H9 (cell line): ENCODE data around the gene AXIN1. TPM values are rescaled to one million over a fixed set of nuclear protein-coding genes. Genes with fewer than 3 reads are reported as not detected.

ENCODE experiments used
- DNase-seq: peaks from one replicate; pipeline ENCODE4 v3.0.0-alpha.2; 2017
- H2AFZ ChIP-seq: one replicate; pipeline ENCODE4 v1.6.1; 2013; ENCODE audit warnings: mild to moderate bottlenecking, low read length, control low read depth, moderate library complexity
- H2AK5ac ChIP-seq: 2 replicates; pipeline ENCODE4 v1.6.1; 2013; ENCODE audit warnings: low read length, control low read depth, mixed read lengths; ENCODE audit not compliant: insufficient read length
- H2BK120ac ChIP-seq: one replicate; pipeline ENCODE4 v1.6.1; 2013; ENCODE audit warnings: low read depth, mild to moderate bottlenecking, low read length, control low read depth, inconsistent platforms; ENCODE audit not compliant: poor library complexity, severe bottlenecking
- H2BK12ac ChIP-seq: 2 replicates; pipeline ENCODE4 v1.6.1; 2013; ENCODE audit warnings: low read length, control low read depth, mixed read lengths, low read depth; ENCODE audit not compliant: insufficient read length
- H2BK15ac ChIP-seq: 2 replicates; pipeline ENCODE4 v1.6.1; 2013; ENCODE audit warnings: low read depth, low read length, control low read depth
- H2BK20ac ChIP-seq: one replicate; pipeline ENCODE4 v1.6.1; 2013; ENCODE audit warnings: low read depth, mild to moderate bottlenecking, low read length, control low read depth, inconsistent platforms; ENCODE audit not compliant: poor library complexity, severe bottlenecking
- H2BK5ac ChIP-seq: 2 replicates; pipeline ENCODE4 v1.6.1; 2013; ENCODE audit warnings: low read length, control low read depth, mixed read lengths; ENCODE audit not compliant: insufficient read length
- H3K14ac ChIP-seq: 2 replicates; pipeline ENCODE4 v1.6.1; 2013; ENCODE audit warnings: low read length, control low read depth; ENCODE audit not compliant: insufficient read depth
- H3K18ac ChIP-seq: 2 replicates; pipeline ENCODE4 v1.6.1; 2013; ENCODE audit warnings: low read depth, mild to moderate bottlenecking, mixed read lengths, low read length, control low read depth; ENCODE audit not compliant: insufficient read length
- H3K23ac ChIP-seq: 2 replicates; pipeline ENCODE4 v1.6.1; 2013; ENCODE audit warnings: low read length, control low read depth, mixed read lengths, low read depth; ENCODE audit not compliant: insufficient read length
- H3K23me2 ChIP-seq: 2 replicates; pipeline ENCODE4 v1.6.1; 2013; ENCODE audit warnings: low read depth, mild to moderate bottlenecking, mixed read lengths, low read length, control low read depth; ENCODE audit not compliant: insufficient read length, poor library complexity, severe bottlenecking
- H3K27ac ChIP-seq: 2 replicates; pipeline ENCODE4 v1.5.1; 2013; ENCODE audit warnings: low read length, control low read depth, mixed read lengths, low read depth; ENCODE audit not compliant: insufficient read length
- H3K27me3 ChIP-seq: 2 replicates; pipeline ENCODE4 v1.6.1; 2013; ENCODE audit warnings: low read length, control low read depth, inconsistent platforms; ENCODE audit not compliant: insufficient read depth
- H3K4ac ChIP-seq: 2 replicates; pipeline ENCODE4 v1.6.1; 2013; ENCODE audit warnings: low read depth, mild to moderate bottlenecking, control low read depth, inconsistent platforms, low read length, moderate library complexity
- H3K4me1 ChIP-seq: 2 replicates; pipeline ENCODE4 v1.6.1; 2013; ENCODE audit warnings: low read length, control low read depth, inconsistent platforms; ENCODE audit not compliant: insufficient read depth
- H3K4me2 ChIP-seq: 2 replicates; pipeline ENCODE4 v1.6.1; 2013; ENCODE audit warnings: low read length, control low read depth, mixed read lengths; ENCODE audit not compliant: insufficient read length, insufficient read depth
- H3K56ac ChIP-seq: 2 replicates; pipeline ENCODE4 v1.6.1; 2013; ENCODE audit warnings: low read depth, mild to moderate bottlenecking, mixed read lengths, low read length, control low read depth; ENCODE audit not compliant: insufficient read length
- H3K79me1 ChIP-seq: 2 replicates; pipeline ENCODE4 v1.6.1; 2013; ENCODE audit warnings: low read depth, mild to moderate bottlenecking, moderate library complexity, low read length, control low read depth, inconsistent platforms; ENCODE audit not compliant: insufficient read depth, poor library complexity, severe bottlenecking
- H3K79me2 ChIP-seq: 2 replicates; pipeline ENCODE4 v1.6.1; 2013; ENCODE audit warnings: low read length, control low read depth, inconsistent platforms; ENCODE audit not compliant: insufficient read depth
- H3K9ac ChIP-seq: 2 replicates; pipeline ENCODE4 v1.6.1; 2013; ENCODE audit warnings: low read length, control low read depth, mixed read lengths; ENCODE audit not compliant: insufficient read length; ENCODE audit errors: extremely low read depth
- H3K9me3 ChIP-seq: one replicate; pipeline ENCODE4 v1.6.1; 2013; ENCODE audit warnings: low read depth, low read length, inconsistent platforms; ENCODE audit not compliant: control insufficient read depth
- H3T11ph ChIP-seq: one replicate; pipeline ENCODE4 v1.6.1; 2013; ENCODE audit warnings: mild to moderate bottlenecking, low read length, control low read depth, inconsistent platforms
- H4K20me1 ChIP-seq: one replicate; pipeline ENCODE4 v1.6.1; 2013; ENCODE audit not compliant: control insufficient read depth, insufficient read length, insufficient read depth
- H4K5ac ChIP-seq: 2 replicates; pipeline ENCODE4 v1.6.1; 2013; ENCODE audit warnings: low read depth, mild to moderate bottlenecking, mixed read lengths, low read length, control low read depth; ENCODE audit not compliant: insufficient read length
- H4K8ac ChIP-seq: replicated peaks from 2 replicates; pipeline ENCODE4 v1.6.1; 2013; ENCODE audit warnings: low read length, control low read depth, mixed read lengths, low read depth; ENCODE audit not compliant: insufficient read length
- H4K91ac ChIP-seq: 2 replicates; pipeline ENCODE4 v1.6.1; 2013; ENCODE audit warnings: low read depth, mild to moderate bottlenecking, moderate library complexity, mixed read lengths, low read length, control low read depth; ENCODE audit not compliant: insufficient read length
- H3K27ac Mint-ChIP-seq, 3 experiments: 2 replicates in 2 of 3; 3 replicates in 1 of 3; pipeline ENCODE4 v1.8.0; 2020 to 2021; ENCODE audit warnings: mixed read lengths in 3 of 3, mild to moderate bottlenecking in 1 of 3, moderate library complexity in 1 of 3
- H3K27me3 Mint-ChIP-seq: 2 replicates; pipeline ENCODE4 v1.8.0; 2021; ENCODE audit warnings: low read depth, mild to moderate bottlenecking, moderate library complexity, mixed read lengths
- H3K36me3 Mint-ChIP-seq, 3 experiments: 2 replicates in 2 of 3; 3 replicates in 1 of 3; pipeline ENCODE4 v1.8.0; 2020 to 2021; ENCODE audit warnings: low read depth in 3 of 3, mixed read lengths in 3 of 3; ENCODE audit not compliant: insufficient read depth in 1 of 3
- H3K4me1 Mint-ChIP-seq, 2 experiments: 2 replicates each; pipeline ENCODE4 v1.8.0; 2020; ENCODE audit warnings: mixed read lengths in 2 of 2
- H3K4me3 Mint-ChIP-seq, 2 experiments: 2 replicates in 1 of 2; 3 replicates in 1 of 2; pipeline ENCODE4 v1.8.0; 2020 to 2021; ENCODE audit warnings: mild to moderate bottlenecking in 2 of 2, mixed read lengths in 2 of 2, moderate library complexity in 1 of 2
- H3K9me3 Mint-ChIP-seq, 2 experiments: 2 replicates in 1 of 2; 3 replicates in 1 of 2; pipeline ENCODE4 v1.8.0; 2020; ENCODE audit warnings: mild to moderate bottlenecking in 2 of 2, mixed read lengths in 2 of 2, moderate library complexity in 1 of 2
- CTCF ChIP-seq: fragments of 200-600 bp; sonication (generic); conservative IDR thresholded peaks from 3 replicates; pipeline ENCODE4 v1.8.0; 2021; ENCODE audit warnings: antibody characterized with exemption, mild to moderate bottlenecking
- WGBS: extraction: QIAGEN DNeasy Blood & Tissue Kit; methylation state at CpG from one replicate; pipeline ENCODE4 v1.1.7; 2013; ENCODE audit warnings: missing lambda C conversion rate, low lambda C conversion rate, mixed read lengths; ENCODE audit not compliant: insufficient read length; ENCODE audit errors: extremely low coverage; 5-methylcytosine and 5-hydroxymethylcytosine counted together
- total RNA-seq: library from RNA; stranded (reverse); gene quantifications from 2 replicates; pipeline ENCODE4 v1.2.1, GENCODE V29; 2021

The AXIN1 gene
- total RNA-seq, 1 experiment from 2014 or later = 50.9 TPM

GRCh38 chr16:368388-369158 lies 16.1 kb upstream of the AXIN1 start:
- peaks cover 9 to 14% of the 10 kb centered on the region in 2 experiments for H3K4me1 Mint-ChIP-seq
- WGBS = no CpG with 5 or more reads among the region's 29 CpGs
- H3K79me1 ChIP-seq = no peaks in the 10 kb centered on the region
- no peak overlapping the region for H3K9ac ChIP-seq
- H2BK120ac ChIP-seq = no peak overlapping the region
- no peak overlapping the region for H3K18ac ChIP-seq
- no peaks in the 10 kb centered on the region for H3K79me2 ChIP-seq
- no peak overlapping the region for H3K4me2 ChIP-seq
- no peak overlapping the region for H3K4ac ChIP-seq
- no peak overlapping the region for H3K23ac ChIP-seq
- no peak overlapping the region for H4K8ac ChIP-seq
- H2BK20ac ChIP-seq = no peak overlapping the region
- no peak overlapping the region for H4K5ac ChIP-seq
- no peak for DNase-seq
- no peaks in the 10 kb centered on the region for H3K23me2 ChIP-seq
- no peak overlapping the region for H2BK12ac ChIP-seq
- H2AK5ac ChIP-seq = no peak overlapping the region
- H2AFZ ChIP-seq = no peak overlapping the region
- no peak overlapping the region for H2BK5ac ChIP-seq
- H3K4me3 Mint-ChIP-seq = no peak overlapping the region; a peak in 1 of 5 replicates
- no peaks in the 10 kb centered on the region for H3K27me3 ChIP-seq
- peaks cover 3% of the 10 kb centered on the region for H3K27me3 Mint-ChIP-seq
- H3K27ac Mint-ChIP-seq = no peak overlapping the region
- H3K14ac ChIP-seq = no peak overlapping the region
- H3T11ph ChIP-seq = no peak overlapping the region
- H4K91ac ChIP-seq = no peak overlapping the region
- peaks cover 6 to 48% (median 37%) of the 10 kb centered on the region in 3 experiments for H3K36me3 Mint-ChIP-seq
- H3K9me3 ChIP-seq = no peaks in the 10 kb centered on the region
- TF ChIP-seq CTCF = no peak
- H3K56ac ChIP-seq = no peak overlapping the region
- no peaks in the 10 kb centered on the region for H3K4me1 ChIP-seq
- no peak overlapping the region for H2BK15ac ChIP-seq
- no peaks in the 10 kb centered on the region for H3K9me3 Mint-ChIP-seq
- no peaks in the 10 kb centered on the region for H4K20me1 ChIP-seq
- no peak overlapping the region for H3K27ac ChIP-seq
